Lower lobe of right lung (tissue), 2 donors: ENCODE measurements around the gene GBP7. TPM values are rescaled to one million over a fixed set of nuclear protein-coding genes. Genes with fewer than 3 reads are reported as not detected.

Experiments
- ATAC-seq, 2 donors: fragments of 200-7000 bp; cut with Tn5 transposase; one replicate each; pipeline ENCODE4 v1.9.1; 2020 to 2022; ENCODE audit warnings: mild to moderate bottlenecking in 2 of 2, moderate library complexity in 2 of 2
- DNase-seq: peaks from one replicate; pipeline ENCODE4 v3.0.0-alpha.2; 2020
- H3K27ac ChIP-seq: fragments of 200-600 bp; one replicate; pipeline ENCODE4 v1.8.0; 2022
- H3K27me3 ChIP-seq: fragments of 200-600 bp; one replicate; pipeline ENCODE4 v1.8.0; 2022; ENCODE audit warnings: low read depth
- H3K36me3 ChIP-seq: fragments of 200-600 bp; one replicate; pipeline ENCODE4 v1.8.0; 2022; ENCODE audit warnings: mild to moderate bottlenecking
- H3K4me1 ChIP-seq: fragments of 200-600 bp; one replicate; pipeline ENCODE4 v1.8.0; 2022
- H3K4me3 ChIP-seq: fragments of 200-600 bp; one replicate; pipeline ENCODE4 v1.8.0; 2022; ENCODE audit warnings: mild to moderate bottlenecking
- H3K9me3 ChIP-seq: fragments of 200-600 bp; one replicate; pipeline ENCODE4 v1.8.0; 2022
- CTCF ChIP-seq: fragments of 200-600 bp; IDR thresholded peaks from one replicate; pipeline ENCODE4 v1.8.0; 2022; ENCODE audit warnings: antibody characterized with exemption, mild to moderate bottlenecking
- intact Hi-C: fragments of 100-400 bp; cut with DNase I; formaldehyde crosslinking; loops from one replicate; pipeline ENCODE4 v1.11.0; 2022
- total RNA-seq: library from RNA; stranded (reverse); fragmentation: NEBNext Ultra II Directional; extraction: Animal tissue kit (Norgen Biotek cat#: 25700); gene quantifications from one replicate; pipeline ENCODE4 v1.2.1, GENCODE V29; 2021
- donor health status: DM: no; HTN: yes; CAD: no; lungs with severe emphysema.

GBP7 gene
- total RNA-seq, 1 donor from 2014 or later: not detected

GRCh38 chr1:89125913-89126580 lies 49.8 kb downstream of the GBP7 start, which contains the start of gene GBP2:
GBP2 (minus strand) TSS chr1:89126114; CDS start chr1:89121966, 4,148 bp downstream.
- Histone ChIP-seq H3K27ac (peak within 1 kb of the TSS; percentile 80), H3K9me3 (no peaks in the 10 kb centered on the region), H3K27me3 (no peaks in the 10 kb centered on the region), H3K4me3 (peak within 1 kb of the TSS; percentile 63), H3K36me3 (peaks cover 8% of the 10 kb centered on the region), H3K4me1 (peaks cover 53% of the 10 kb centered on the region)
- DNase-seq (no peak), ATAC-seq (peak; percentile 87 to 92)
- TF ChIP-seq CTCF: no peak
- intact Hi-C loops: no loop called here

GRCh38 chr1:89125240-89125912 lies 50.4 kb downstream of the GBP7 start:
- peak overlapping the region; percentile 80 for H3K27ac ChIP-seq
- H3K9me3 ChIP-seq: no peaks in the 10 kb centered on the region
- no peak for TF ChIP-seq CTCF
- H3K4me3 ChIP-seq: peak overlapping the region; percentile 63
- peaks cover 52% of the 10 kb centered on the region for H3K4me1 ChIP-seq
- ATAC-seq (peak; percentile 60 to 64), DNase-seq (no peak)
- intact Hi-C loops: no loop called here
- peaks cover 15% of the 10 kb centered on the region for H3K36me3 ChIP-seq
- no peaks in the 10 kb centered on the region for H3K27me3 ChIP-seq

GRCh38 chr1:89121641-89122040 lies 54.2 kb downstream of the GBP7 start:
- no peak for DNase-seq
- H3K4me3 ChIP-seq: no peak overlapping the region
- peaks cover 35% of the 10 kb centered on the region for H3K4me1 ChIP-seq
- H3K27me3 ChIP-seq: no peaks in the 10 kb centered on the region
- intact Hi-C loops: no loop called here
- H3K36me3 ChIP-seq: peaks cover 52% of the 10 kb centered on the region
- no peak for TF ChIP-seq CTCF
- no peak overlapping the region for H3K27ac ChIP-seq
- ATAC-seq: no peak
- H3K9me3 ChIP-seq: no peaks in the 10 kb centered on the region

DNA sequence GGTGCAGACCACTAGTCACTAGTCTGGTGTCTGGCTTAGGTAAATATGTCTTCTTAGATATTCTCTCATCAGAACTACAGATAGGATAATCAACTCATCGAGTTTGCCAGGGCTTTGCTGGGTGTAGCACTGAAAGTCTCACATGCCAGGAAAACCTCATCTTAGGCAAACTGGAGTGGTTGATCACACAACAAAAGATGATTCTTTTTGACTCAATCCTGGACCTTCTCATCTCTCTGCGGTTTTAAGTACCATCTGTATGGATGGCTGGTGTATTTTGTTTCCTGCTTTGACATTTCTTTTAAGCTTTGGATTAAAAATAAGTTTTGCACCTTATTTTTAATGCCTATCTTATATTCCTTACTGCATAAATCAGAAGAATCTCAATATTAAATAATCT lies 61.1 kb downstream of the GBP7 start:
- H3K36me3 ChIP-seq: peaks cover 100% of the 10 kb centered on the region
- H3K27me3 ChIP-seq: no peaks in the 10 kb centered on the region
- no peaks in the 10 kb centered on the region for H3K9me3 ChIP-seq
- intact Hi-C loops: no loop called here
- TF ChIP-seq CTCF: no peak
- H3K4me1 ChIP-seq: no peaks in the 10 kb centered on the region
- no peak overlapping the region for H3K27ac ChIP-seq
- DNase-seq (no peak), ATAC-seq (no peak)
- no peak overlapping the region for H3K4me3 ChIP-seq

- Histone ChIP-seq H3K36me3 (peaks cover 100% of the 10 kb centered on the region), H3K4me3 (no peak overlapping the region), H3K9me3 (no peaks in the 10 kb centered on the region), H3K27me3 (no peaks in the 10 kb centered on the region), H3K27ac (no peak overlapping the region), H3K4me1 (no peaks in the 10 kb centered on the region)
- intact Hi-C loops: no loop called here
- ATAC-seq (no peak), DNase-seq (no peak)
- no peak for TF ChIP-seq CTCF
These were observed 62.8 kb downstream of the GBP7 start for GRCh38 chr1:89112871-89113613.
